ENCODE results near the gene NAALADL2.

- TF ChIP-seq, protein P1, sequence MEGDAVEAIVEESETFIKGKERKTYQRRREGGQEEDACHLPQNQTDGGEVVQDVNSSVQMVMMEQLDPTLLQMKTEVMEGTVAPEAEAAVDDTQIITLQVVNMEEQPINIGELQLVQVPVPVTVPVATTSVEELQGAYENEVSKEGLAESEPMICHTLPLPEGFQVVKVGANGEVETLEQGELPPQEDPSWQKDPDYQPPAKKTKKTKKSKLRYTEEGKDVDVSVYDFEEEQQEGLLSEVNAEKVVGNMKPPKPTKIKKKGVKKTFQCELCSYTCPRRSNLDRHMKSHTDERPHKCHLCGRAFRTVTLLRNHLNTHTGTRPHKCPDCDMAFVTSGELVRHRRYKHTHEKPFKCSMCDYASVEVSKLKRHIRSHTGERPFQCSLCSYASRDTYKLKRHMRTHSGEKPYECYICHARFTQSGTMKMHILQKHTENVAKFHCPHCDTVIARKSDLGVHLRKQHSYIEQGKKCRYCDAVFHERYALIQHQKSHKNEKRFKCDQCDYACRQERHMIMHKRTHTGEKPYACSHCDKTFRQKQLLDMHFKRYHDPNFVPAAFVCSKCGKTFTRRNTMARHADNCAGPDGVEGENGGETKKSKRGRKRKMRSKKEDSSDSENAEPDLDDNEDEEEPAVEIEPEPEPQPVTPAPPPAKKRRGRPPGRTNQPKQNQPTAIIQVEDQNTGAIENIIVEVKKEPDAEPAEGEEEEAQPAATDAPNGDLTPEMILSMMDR (IDR thresholded peaks at IDR 0.05; ENCODE audit: control extremely low read depth in 1 of 3, insufficient read depth in 1 of 3, low read depth in 1 of 3, low read length in 3 of 3): no peak
- TF ChIP-seq SIN3A (conservative IDR thresholded peaks at IDR 0.05 in 1 of 2, IDR thresholded peaks at IDR 0.05 in 1 of 2; ENCODE audit: low read depth in 1 of 2, low read length in 2 of 2) (no peak), SP4 (IDR thresholded peaks at IDR 0.05; ENCODE audit: low read length) (no peak), POLR2AphosphoS5 (IDR thresholded peaks at IDR 0.05; ENCODE audit: low read depth, low read length) (no peak)
Measured at GRCh38 chr3:175155172-175155571, 296.0 kb downstream of the NAALADL2 start.
